Vagina (tissue), 2 donors: Measurements from ENCODE around the gene IMMP2L. TPM values are rescaled to one million over a fixed set of nuclear protein-coding genes. Genes with fewer than 3 reads are reported as not detected.

ENCODE experiments used
- DNase-seq, 2 donors: peaks; one replicate each; pipeline ENCODE4 v3.0.0-alpha.2; 2017; ENCODE audit errors: extremely low spot score in 2 of 2
- H3K27ac ChIP-seq: fragments of 200-600 bp; sonication (generic); one replicate; pipeline ENCODE4 v1.5.1; 2019
- H3K27me3 ChIP-seq: fragments of 200-600 bp; sonication (generic); one replicate; pipeline ENCODE4 v1.5.1; 2019
- H3K36me3 ChIP-seq, 2 donors: fragments of 200-600 bp; sonication (generic); one replicate each; pipeline ENCODE4 v1.5.1; 2017 to 2019
- H3K4me1 ChIP-seq: fragments of 200-600 bp; sonication (generic); one replicate; pipeline ENCODE4 v1.5.1; 2019
- H3K4me3 ChIP-seq, 2 donors: fragments of 200-600 bp; sonication (generic); 1 replicate in 1 of 2; 2 replicates in 1 of 2; pipeline ENCODE4 v1.5.1; 2016 to 2019
- H3K9me3 ChIP-seq: fragments of 200-600 bp; sonication (generic); one replicate; pipeline ENCODE4 v1.5.1; 2019
- POLR2A ChIP-seq, 2 donors: fragments of 450-650 bp; IDR thresholded peaks; one replicate each; pipeline ENCODE4 v1.6.1; 2017; ENCODE audit warnings: antibody characterized with exemption in 2 of 2, mild to moderate bottlenecking in 2 of 2, moderate library complexity in 2 of 2
- POLR2AphosphoS5 ChIP-seq, 2 donors: sonication (generic); formaldehyde crosslinking; IDR thresholded peaks; one replicate each; pipeline ENCODE4 v1.9.0; 2017; ENCODE audit warnings: antibody characterized with exemption in 2 of 2, mild to moderate bottlenecking in 2 of 2, low read depth in 1 of 2; ENCODE audit not compliant: insufficient read depth in 1 of 2
- intact Hi-C: fragments of 100-400 bp; cut with DNase I; formaldehyde crosslinking; loops from one replicate; pipeline ENCODE4 v1.15.1; 2023
- total RNA-seq: library from RNA; depleted of rRNA; stranded (reverse); fragments of >200 nt; gene quantifications from one replicate; pipeline ENCODE4 v1.2.3, GENCODE V29; 2016
- TF ChIP-seq, protein P1 (sequence below), 3 experiments: fragments of 450-650 bp in 2 of 3; fragments of 200-600 bp in 1 of 3; sonication (generic) in 1 of 3; IDR thresholded peaks; one replicate each; pipeline ENCODE4 v1.5.1; 2017 to 2019; ENCODE audit warnings: antibody characterized with exemption in 3 of 3, mild to moderate bottlenecking in 2 of 3, moderate library complexity in 2 of 3

The IMMP2L gene
- total RNA-seq, 1 donor from 2014 or later, result 13.3 TPM

- H3K4me1 ChIP-seq, result peaks cover 7% of the 10 kb centered on the region
- no peak for DNase-seq
- H3K36me3 ChIP-seq, result no peaks in the 10 kb centered on the region
- TF ChIP-seq, protein P1, sequence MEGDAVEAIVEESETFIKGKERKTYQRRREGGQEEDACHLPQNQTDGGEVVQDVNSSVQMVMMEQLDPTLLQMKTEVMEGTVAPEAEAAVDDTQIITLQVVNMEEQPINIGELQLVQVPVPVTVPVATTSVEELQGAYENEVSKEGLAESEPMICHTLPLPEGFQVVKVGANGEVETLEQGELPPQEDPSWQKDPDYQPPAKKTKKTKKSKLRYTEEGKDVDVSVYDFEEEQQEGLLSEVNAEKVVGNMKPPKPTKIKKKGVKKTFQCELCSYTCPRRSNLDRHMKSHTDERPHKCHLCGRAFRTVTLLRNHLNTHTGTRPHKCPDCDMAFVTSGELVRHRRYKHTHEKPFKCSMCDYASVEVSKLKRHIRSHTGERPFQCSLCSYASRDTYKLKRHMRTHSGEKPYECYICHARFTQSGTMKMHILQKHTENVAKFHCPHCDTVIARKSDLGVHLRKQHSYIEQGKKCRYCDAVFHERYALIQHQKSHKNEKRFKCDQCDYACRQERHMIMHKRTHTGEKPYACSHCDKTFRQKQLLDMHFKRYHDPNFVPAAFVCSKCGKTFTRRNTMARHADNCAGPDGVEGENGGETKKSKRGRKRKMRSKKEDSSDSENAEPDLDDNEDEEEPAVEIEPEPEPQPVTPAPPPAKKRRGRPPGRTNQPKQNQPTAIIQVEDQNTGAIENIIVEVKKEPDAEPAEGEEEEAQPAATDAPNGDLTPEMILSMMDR (IDR thresholded peaks at IDR 0.05), result no peak
- TF ChIP-seq POLR2A (IDR thresholded peaks at IDR 0.05) (no peak), POLR2AphosphoS5 (IDR thresholded peaks at IDR 0.05; ENCODE audit: insufficient read depth in 1 of 2, low read depth in 1 of 2) (no peak)
- H3K27ac ChIP-seq, result no peak overlapping the region
- H3K4me3 ChIP-seq, result no peak overlapping the region
- H3K27me3 ChIP-seq, result no peaks in the 10 kb centered on the region
- intact Hi-C loops, result no loop called here
- H3K9me3 ChIP-seq, result no peaks in the 10 kb centered on the region
Observed at GRCh38 chr7:110929480-110930249, 632.6 kb downstream of the IMMP2L start.

DNA sequence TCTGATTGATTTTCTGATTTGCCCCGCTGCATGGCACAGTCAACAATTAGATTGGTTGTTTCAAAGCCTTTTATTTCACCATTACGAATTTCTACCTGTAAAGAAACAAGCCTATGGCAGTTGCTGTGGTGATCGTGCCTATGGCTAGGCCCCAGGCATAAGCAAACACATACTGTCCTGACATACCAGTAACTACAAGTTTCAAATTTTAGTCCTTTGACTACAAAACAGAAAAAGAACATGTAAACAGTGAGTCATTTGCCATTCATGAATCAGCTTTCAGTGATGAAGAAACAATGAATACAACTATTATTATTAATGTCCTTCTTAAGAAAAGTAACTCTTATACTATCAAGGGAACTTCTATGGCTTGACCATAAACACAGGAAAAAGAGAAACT lies 639.4 kb downstream of the IMMP2L start:
- H3K27me3 ChIP-seq, result no peaks in the 10 kb centered on the region
- TF ChIP-seq POLR2A (IDR thresholded peaks at IDR 0.05) (no peak), POLR2AphosphoS5 (IDR thresholded peaks at IDR 0.05; ENCODE audit: insufficient read depth in 1 of 2, low read depth in 1 of 2) (no peak)
- TF ChIP-seq, protein P1 (IDR thresholded peaks at IDR 0.05), result no peak
- DNase-seq, result no peak
- no peak overlapping the region for H3K4me3 ChIP-seq
- intact Hi-C loops, result no loop called here
- no peaks in the 10 kb centered on the region for H3K9me3 ChIP-seq
- peaks cover 22% of the 10 kb centered on the region for H3K4me1 ChIP-seq
- no peaks in the 10 kb centered on the region for H3K36me3 ChIP-seq
- no peak overlapping the region for H3K27ac ChIP-seq

DNA sequence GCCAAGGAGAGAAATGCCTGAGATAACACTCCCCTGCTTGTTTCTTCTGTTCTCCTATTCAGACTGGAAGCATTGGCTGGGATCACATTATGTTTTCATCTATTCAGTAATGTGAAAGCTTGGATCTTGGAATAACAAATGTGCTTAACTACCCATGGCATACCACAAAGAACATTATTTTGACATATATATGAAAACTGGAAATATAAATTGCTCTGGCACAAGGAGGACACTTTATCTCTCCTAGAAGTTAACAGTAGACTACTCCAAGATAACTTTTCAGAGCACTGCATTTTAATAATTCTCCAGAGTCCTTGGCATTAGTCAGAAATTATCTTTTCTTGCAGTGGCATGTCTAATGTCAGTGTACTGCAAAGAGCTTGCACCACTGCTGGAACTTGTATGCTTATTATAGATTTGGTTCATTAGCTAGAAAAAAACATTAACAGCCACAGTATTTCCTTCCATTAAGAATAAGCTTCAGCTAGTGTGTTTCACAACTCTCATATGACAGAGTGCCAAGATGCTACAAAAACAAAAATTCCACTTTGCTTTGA lies 640.6 kb downstream of the IMMP2L start:
- peaks cover 22% of the 10 kb centered on the region for H3K4me1 ChIP-seq
- H3K27ac ChIP-seq, result no peak overlapping the region
- intact Hi-C loops, result no loop called here
- no peaks in the 10 kb centered on the region for H3K27me3 ChIP-seq
- no peaks in the 10 kb centered on the region for H3K36me3 ChIP-seq
- DNase-seq, result no peak
- H3K4me3 ChIP-seq, result no peak overlapping the region
- no peaks in the 10 kb centered on the region for H3K9me3 ChIP-seq
- TF ChIP-seq POLR2A (IDR thresholded peaks at IDR 0.05) (no peak), POLR2AphosphoS5 (IDR thresholded peaks at IDR 0.05; ENCODE audit: insufficient read depth in 1 of 2, low read depth in 1 of 2) (no peak)
- TF ChIP-seq, protein P1 (IDR thresholded peaks at IDR 0.05), result no peak

- TF ChIP-seq POLR2A (IDR thresholded peaks at IDR 0.05), result no peak
- Histone ChIP-seq H3K27me3 (no peaks in the 10 kb centered on the region), H3K36me3 (no peaks in the 10 kb centered on the region), H3K27ac (no peak overlapping the region), H3K9me3 (no peaks in the 10 kb centered on the region), H3K4me3 (no peak overlapping the region), H3K4me1 (peaks cover 22% of the 10 kb centered on the region)
- no peak for DNase-seq
- intact Hi-C loops, result no loop called here
Observed at GRCh38 chr7:110918949-110919548, 643.2 kb downstream of the IMMP2L start.

DNA sequence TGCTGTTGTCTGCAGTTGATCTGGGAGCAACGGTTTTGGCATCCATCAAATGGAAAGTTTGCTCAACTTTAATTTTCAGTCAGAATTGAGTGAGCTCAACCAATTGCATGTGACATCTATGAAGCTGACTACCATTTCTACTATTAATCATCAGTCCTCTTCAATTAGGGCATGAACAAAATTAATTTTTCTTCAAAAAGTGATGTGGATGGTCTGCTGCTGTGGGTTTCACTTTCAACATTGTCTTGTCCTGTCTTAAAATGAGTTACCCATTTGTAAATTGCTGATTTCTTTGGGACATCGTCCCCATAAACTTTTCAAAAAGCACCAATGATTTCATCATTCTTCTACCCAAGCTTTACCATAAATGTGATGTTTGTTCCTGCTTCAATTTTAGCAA lies 648.0 kb downstream of the IMMP2L start:
- Histone ChIP-seq H3K4me1 (no peaks in the 10 kb centered on the region), H3K27ac (no peak overlapping the region), H3K4me3 (no peak overlapping the region), H3K27me3 (no peaks in the 10 kb centered on the region), H3K9me3 (no peaks in the 10 kb centered on the region), H3K36me3 (no peaks in the 10 kb centered on the region)
- intact Hi-C loops, result no loop called here
- no peak for DNase-seq
- no peak for TF ChIP-seq POLR2A (IDR thresholded peaks at IDR 0.05)
- TF ChIP-seq POLR2AphosphoS5 (IDR thresholded peaks at IDR 0.05; ENCODE audit: insufficient read depth in 1 of 2, low read depth in 1 of 2), result no peak
- TF ChIP-seq, protein P1 (IDR thresholded peaks at IDR 0.05), result no peak
